Right ventricle myocardium superior (tissue), 1 donor: Measurements from ENCODE around the gene FNIP2. TPM values are rescaled to one million over a fixed set of nuclear protein-coding genes. Genes with fewer than 3 reads are reported as not detected.
"Not testable (repeated sequence)": the region's sequence is repeated elsewhere in the genome, so short reads cannot be mapped to it uniquely, and the experiment has no call there.

Experiments used
- ATAC-seq: fragments of 200-7000 bp; cut with Tn5 transposase; one replicate; pipeline ENCODE4 v1.9.1; 2020; ENCODE audit warnings: mild to moderate bottlenecking; ENCODE audit not compliant: poor library complexity
- DNase-seq: peaks from one replicate; pipeline ENCODE4 v3.0.0-alpha.2; 2020
- intact Hi-C: fragments of 100-400 bp; cut with DNase I; formaldehyde crosslinking; loops from one replicate; pipeline ENCODE4 v1.11.2; 2022
- total RNA-seq: library from RNA; stranded (reverse); fragmentation: NEBNext Ultra II Directional; extraction: Animal tissue kit (Norgen Biotek cat#: 25700); gene quantifications from one replicate; pipeline ENCODE4 v1.2.1, GENCODE V29; 2021
- donor health status: DM: no; HTN: yes; CAD: no; lungs with severe emphysema.

FNIP2 gene
- total RNA-seq, 1 donor from 2014 or later = 46.2 TPM

GRCh38 chr4:158875455-158875854 lies 106.6 kb downstream of the FNIP2 start:
- intact Hi-C loops = no loop called here
- no peak for ATAC-seq

GRCh38 chr4:158877069-158877468 lies 108.2 kb downstream of the FNIP2 start:
- DNase-seq (no peak), ATAC-seq (no peak)
- intact Hi-C loops = no loop called here

More at GRCh38 chr4:158875455-158875854, 106.6 kb downstream of the FNIP2 start:
- no peak for DNase-seq

DNA sequence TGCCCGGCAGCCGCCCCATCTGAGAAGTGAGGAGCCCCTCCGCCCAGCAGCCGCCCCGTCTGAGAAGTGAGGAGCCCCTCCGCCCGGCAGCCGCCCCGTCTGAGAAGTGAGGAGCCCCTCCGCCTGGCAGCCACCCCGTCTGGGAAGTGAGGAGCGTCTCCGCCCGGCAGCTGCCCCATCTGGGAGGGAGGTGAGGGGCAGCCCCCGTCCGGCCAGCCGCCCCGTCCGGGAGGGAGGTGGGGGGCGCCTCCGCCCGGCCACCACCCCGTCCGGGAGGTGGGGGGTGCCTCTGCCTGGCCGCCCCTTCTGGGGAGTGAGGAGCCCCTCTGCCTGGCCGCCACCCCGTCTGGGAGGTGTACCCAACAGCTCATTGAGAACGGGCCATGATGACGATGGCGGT lies 113.3 kb downstream of the FNIP2 start:
- DNase-seq, ATAC-seq, intact Hi-C loops: not testable (repeated sequence)

GRCh38 chr4:158884280-158884679 lies 115.5 kb downstream of the FNIP2 start:
- ATAC-seq = peak; percentile 68
- intact Hi-C loops = no loop called here
- DNase-seq = no peak

- ATAC-seq = no peak
- no peak for DNase-seq
- intact Hi-C loops = no loop called here
These were observed 116.7 kb downstream of the FNIP2 start for GRCh38 chr4:158885564-158885963.

DNA sequence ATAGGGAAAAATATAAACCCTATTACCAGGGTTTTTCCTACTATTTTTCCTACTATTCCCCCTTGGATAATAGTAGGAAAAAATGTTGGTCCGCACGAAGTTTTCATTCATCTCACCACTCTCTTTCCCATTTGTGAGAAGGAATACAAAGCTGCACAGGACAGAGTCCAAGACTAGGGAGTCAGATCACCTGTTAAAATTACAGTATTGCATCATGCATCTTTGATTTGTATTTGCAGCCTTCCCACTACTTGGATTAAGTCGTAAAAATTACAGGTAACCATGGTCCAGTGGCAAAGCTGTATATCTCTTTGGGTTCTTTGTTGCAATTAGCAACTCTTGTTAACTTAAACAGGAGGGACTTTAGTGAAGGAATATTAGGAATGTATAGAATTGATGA lies 121.5 kb downstream of the FNIP2 start:
- intact Hi-C loops = no loop called here
- no peak for DNase-seq
- no peak for ATAC-seq

- ATAC-seq = no peak
- DNase-seq = no peak
- intact Hi-C loops = no loop called here
These were observed 122.4 kb downstream of the FNIP2 start for GRCh38 chr4:158891256-158891655.

GRCh38 chr4:158894826-158895225 lies 126.0 kb downstream of the FNIP2 start:
- no peak for ATAC-seq
- intact Hi-C loops = no loop called here
- DNase-seq = no peak

DNA sequence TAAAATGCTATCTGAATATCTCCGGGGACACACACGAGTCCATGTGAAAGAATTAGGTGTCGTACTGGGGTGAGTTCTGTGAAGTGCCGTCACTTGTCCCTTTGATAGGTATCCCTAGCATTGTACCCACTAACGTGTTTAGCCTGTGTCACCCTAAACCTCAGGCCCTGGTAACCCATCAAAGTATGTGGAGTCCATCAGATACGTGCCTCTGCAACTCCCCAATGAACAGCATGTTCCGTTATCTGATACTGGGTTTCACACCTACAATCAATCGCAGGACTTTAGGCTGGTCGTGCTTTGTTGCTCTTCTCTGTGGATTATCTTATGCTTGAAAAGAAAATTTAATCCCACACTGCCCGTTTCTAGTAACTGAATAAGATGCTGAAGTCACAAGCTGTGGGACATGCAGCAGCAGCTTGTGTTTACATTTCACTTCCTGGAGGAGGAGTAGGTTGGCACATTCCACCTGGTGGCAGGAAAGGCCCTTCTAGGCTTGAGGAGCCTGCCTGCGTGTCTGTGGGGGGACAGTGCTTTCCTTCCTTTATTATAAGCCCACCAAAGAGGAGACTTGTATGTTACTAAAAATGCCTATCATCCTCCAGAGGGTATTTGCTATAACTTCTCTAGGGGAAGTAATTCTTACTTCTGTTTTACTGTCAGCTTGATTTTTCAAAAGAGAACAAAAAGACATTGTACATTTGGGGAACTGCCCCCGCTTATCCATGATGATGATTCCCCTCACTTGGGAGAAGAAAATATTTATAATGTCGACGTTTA lies 127.2 kb downstream of the FNIP2 start:
- DNase-seq = no peak
- intact Hi-C loops = no loop called here
- ATAC-seq = peak; percentile 27

- DNase-seq, intact Hi-C loops: not testable (repeated sequence)
- ATAC-seq = peak; percentile 20
These were observed 127.9 kb downstream of the FNIP2 start for GRCh38 chr4:158896577-158897238.

GRCh38 chr4:158900408-158900807 lies 131.6 kb downstream of the FNIP2 start:
- intact Hi-C loops, ATAC-seq, DNase-seq: not testable (repeated sequence)

GRCh38 chr4:158902280-158903078 lies 133.7 kb downstream of the FNIP2 start:
- intact Hi-C loops, DNase-seq: not testable (repeated sequence)
- ATAC-seq = peak; percentile 31

DNA sequence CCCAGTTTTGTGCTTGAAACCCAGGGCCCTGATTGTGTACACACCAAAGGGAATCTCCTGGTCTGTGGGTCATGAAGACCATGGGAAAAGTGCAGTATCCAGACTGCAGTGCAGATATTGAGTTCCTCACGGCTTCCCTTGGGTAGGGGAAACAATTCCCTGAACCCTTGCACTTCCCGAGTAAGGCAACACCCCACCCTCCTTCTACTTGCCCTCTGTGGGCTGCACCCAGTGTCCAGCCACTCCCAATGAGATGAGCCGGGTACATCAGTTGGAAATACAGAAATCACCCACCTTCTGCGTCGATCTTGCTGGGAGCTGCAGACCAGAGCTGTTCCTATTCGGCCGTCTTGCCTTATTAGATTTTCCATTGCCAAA lies 134.2 kb downstream of the FNIP2 start:
- DNase-seq = no peak
- intact Hi-C loops = no loop called here
- no peak for ATAC-seq

- DNase-seq (no peak), ATAC-seq (peak; percentile 17)
- intact Hi-C loops = no loop called here
These were observed 134.7 kb downstream of the FNIP2 start for GRCh38 chr4:158903472-158904043.

DNA sequence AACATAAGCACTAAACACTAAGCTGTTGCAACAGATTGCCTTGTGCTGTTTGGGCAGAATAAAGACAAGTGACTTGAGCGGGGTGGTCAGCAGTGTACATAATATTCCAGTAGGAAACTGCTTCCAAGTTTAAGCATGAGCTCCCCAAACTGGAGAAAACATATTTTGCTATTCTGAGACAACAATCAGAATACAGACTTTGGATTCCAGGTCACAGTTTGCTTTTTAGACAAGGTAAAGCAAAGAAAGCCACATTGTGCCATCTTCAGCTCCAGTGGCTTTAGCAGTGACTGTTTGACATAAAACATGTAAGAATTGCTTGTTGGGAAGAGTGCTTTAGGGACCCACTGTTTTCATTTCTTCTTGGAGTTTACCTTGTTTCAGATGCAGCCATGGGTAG lies 136.0 kb downstream of the FNIP2 start:
- intact Hi-C loops = no loop called here
- DNase-seq (no peak), ATAC-seq (no peak)

DNA sequence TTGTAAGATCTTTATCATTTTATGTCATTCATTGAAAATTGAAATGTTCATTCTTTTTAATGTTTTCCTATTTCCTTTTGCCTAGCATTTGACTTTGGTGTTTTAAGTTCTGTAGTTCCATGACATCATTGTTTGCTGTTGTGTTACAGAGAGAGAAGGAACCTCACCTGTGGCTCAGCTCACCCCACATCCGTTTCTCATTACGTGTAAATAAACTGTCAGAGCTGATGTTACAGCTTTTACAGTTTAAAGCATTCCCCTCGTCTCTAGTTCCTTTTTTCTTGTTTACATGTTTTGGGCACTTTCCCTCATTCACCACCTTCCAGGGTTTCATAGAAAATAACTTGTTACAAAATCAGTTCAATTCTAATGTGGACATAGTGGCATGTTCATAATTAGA lies 137.2 kb downstream of the FNIP2 start:
- DNase-seq (no peak), ATAC-seq (no peak)
- intact Hi-C loops = no loop called here

- intact Hi-C loops = no loop called here
- ATAC-seq (no peak), DNase-seq (no peak)
These were observed 143.6 kb downstream of the FNIP2 start for GRCh38 chr4:158912390-158912789.

DNA sequence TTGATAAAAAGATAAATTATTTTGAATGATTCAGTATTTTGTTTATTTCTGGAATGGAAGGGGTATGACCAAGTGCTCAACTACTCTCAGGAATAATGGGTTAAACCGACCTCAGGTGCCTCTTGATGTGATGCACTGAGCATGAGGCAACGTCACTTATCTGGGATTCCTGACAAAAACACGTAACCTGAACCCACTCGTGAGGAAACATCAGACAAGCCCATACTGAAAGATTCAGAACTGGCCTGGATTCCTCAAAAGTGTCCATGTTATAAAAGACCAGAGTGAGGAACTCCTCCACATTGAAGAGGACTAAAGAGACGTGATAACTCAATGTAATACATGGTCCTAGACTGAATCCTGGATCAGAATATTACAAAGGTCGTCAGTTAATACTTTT lies 144.0 kb downstream of the FNIP2 start:
- no peak for DNase-seq
- intact Hi-C loops = no loop called here
- ATAC-seq = no peak

GRCh38 chr4:158913766-158914165 lies 144.9 kb downstream of the FNIP2 start:
- intact Hi-C loops = no loop called here
- no peak for ATAC-seq

More at GRCh38 chr4:158913766-158914165, 144.9 kb downstream of the FNIP2 start:
- DNase-seq = no peak
